ENCODE measurements around the gene COL11A2.

DNA sequence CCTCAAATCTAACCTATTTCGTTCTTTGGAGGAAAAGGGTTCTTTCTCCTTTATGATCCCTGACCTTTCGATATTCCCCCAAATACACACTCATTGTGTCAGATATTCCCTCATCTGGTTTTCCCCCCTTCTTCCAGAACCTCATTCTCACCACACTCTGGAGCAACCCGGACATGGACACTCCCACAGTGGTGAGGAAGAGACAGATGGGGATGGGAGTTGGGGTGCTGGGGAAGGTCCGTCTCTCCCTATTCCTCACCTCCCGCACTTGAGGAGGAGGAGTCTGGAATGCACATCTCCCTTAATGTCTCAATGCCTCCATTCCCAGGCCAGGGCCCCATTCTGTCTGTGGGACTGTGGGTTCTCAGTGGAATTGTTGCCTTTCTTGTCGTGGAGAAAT, 9.7 kb upstream of the COL11A2 start:
- no peak for TF ChIP-seq TAF1 (IDR thresholded peaks at IDR 0.05; ENCODE audit: low read depth, low read length)
- no peak for TF ChIP-seq POLR2A (IDR thresholded peaks at IDR 0.05; ENCODE audit: low read depth, low read length)
- no peak for TF ChIP-seq POU2F2 (IDR thresholded peaks at IDR 0.05; ENCODE audit: low read depth, low read length)
